Spinal cord (tissue), 10 donors: Measurements from ENCODE around the gene STK39. TPM values are rescaled to one million over a fixed set of nuclear protein-coding genes. Genes with fewer than 3 reads are reported as not detected.

Source experiments
- DNase-seq, 6 donors: peaks; one replicate each; pipeline versions ENCODE4 v3.0.0 to v3.0.0-alpha.2; 2013 to 2015; ENCODE audit warnings: low spot score in 6 of 6, low read depth in 4 of 6
- H3K27ac ChIP-seq: one replicate; pipeline ENCODE4 v1.5.1; 2013; ENCODE audit warnings: low read depth, low read length, control low read depth
- H3K27me3 ChIP-seq: one replicate; pipeline ENCODE4 v1.6.1; 2013; ENCODE audit warnings: low read length; ENCODE audit not compliant: control insufficient read depth, insufficient read depth
- H3K36me3 ChIP-seq: one replicate; pipeline ENCODE4 v1.6.1; 2013; ENCODE audit warnings: low read length; ENCODE audit not compliant: control insufficient read depth, insufficient read depth
- H3K4me1 ChIP-seq: one replicate; pipeline ENCODE4 v1.6.1; 2013; ENCODE audit warnings: low read length; ENCODE audit not compliant: control insufficient read depth, insufficient read depth
- H3K4me3 ChIP-seq: one replicate; pipeline ENCODE4 v1.5.1; 2013; ENCODE audit warnings: low read depth, low read length, control low read depth
- H3K9me3 ChIP-seq: one replicate; pipeline ENCODE4 v1.6.1; 2013; ENCODE audit warnings: low read length; ENCODE audit not compliant: control insufficient read depth, insufficient read depth
- WGBS: methylation state at CpG from one replicate; pipeline ENCODE4 v1.1.5; 2013; ENCODE audit warnings: missing lambda C conversion rate; ENCODE audit not compliant: insufficient coverage; 5-methylcytosine and 5-hydroxymethylcytosine counted together
- polyA plus RNA-seq, 2 donors: library from polyadenylated mRNA; unstranded; fragments of 120-200 nt; gene quantifications; one replicate each; pipeline ENCODE4 v1.2.1, GENCODE V29; 2013; ENCODE audit not compliant: insufficient read length in 2 of 2
- total RNA-seq, 2 donors: library from RNA; depleted of rRNA in 1 of 2; stranded (reverse); fragments of 120-200 nt in 1 of 2; fragments of >200 nt in 1 of 2; gene quantifications; one replicate each; pipeline versions ENCODE4 v1.2.3 to v1.2.4, GENCODE V29; 2013 to 2014
- donor health status: healthy.

The STK39 gene
- total and polyA plus RNA-seq, 4 donors, result 51.1 to 75.5 (median 57.7) TPM

- WGBS, result 50% methylated on average over 1 of the region's 5 CpGs
- Histone ChIP-seq H3K27ac (no peak overlapping the region), H3K36me3 (no peaks in the 10 kb centered on the region), H3K9me3 (no peaks in the 10 kb centered on the region), H3K27me3 (no peaks in the 10 kb centered on the region), H3K4me3 (no peak overlapping the region), H3K4me1 (peaks cover 4% of the 10 kb centered on the region)
- DNase-seq, result peak in 1 of 6 donors; percentile 32
These were observed 66.9 kb downstream of the STK39 start for GRCh38 chr2:168180483-168180882.

GRCh38 chr2:168179592-168179991 is 67.8 kb downstream of the STK39 start:
- 89% methylated on average over 1 of the region's 5 CpGs for WGBS
- H3K4me1 ChIP-seq, result peaks cover 4% of the 10 kb centered on the region

GRCh38 chr2:168178520-168179324 is 68.7 kb downstream of the STK39 start:
- Histone ChIP-seq H3K9me3 (no peaks in the 10 kb centered on the region), H3K36me3 (no peaks in the 10 kb centered on the region), H3K4me1 (peaks cover 4% of the 10 kb centered on the region), H3K4me3 (no peak overlapping the region), H3K27ac (no peak overlapping the region), H3K27me3 (no peaks in the 10 kb centered on the region)
- no peak for DNase-seq
- no CpG with 5 or more reads among the region's 4 CpGs for WGBS

More at GRCh38 chr2:168179592-168179991, 67.8 kb downstream of the STK39 start:
- Histone ChIP-seq H3K27me3 (no peaks in the 10 kb centered on the region), H3K4me3 (no peak overlapping the region), H3K36me3 (no peaks in the 10 kb centered on the region), H3K9me3 (no peaks in the 10 kb centered on the region), H3K27ac (no peak overlapping the region)
- DNase-seq, result no peak

- H3K27me3 ChIP-seq, result no peaks in the 10 kb centered on the region
- DNase-seq, result no peak
- WGBS, result no CpG with 5 or more reads among the region's 3 CpGs
These were observed 71.0 kb downstream of the STK39 start for GRCh38 chr2:168176402-168176801.

GRCh38 chr2:168175469-168175868 is 71.9 kb downstream of the STK39 start:
- WGBS, result no CpG with 5 or more reads among the region's 5 CpGs

More at GRCh38 chr2:168176402-168176801, 71.0 kb downstream of the STK39 start:
- Histone ChIP-seq H3K4me1 (peaks cover 4% of the 10 kb centered on the region), H3K36me3 (no peaks in the 10 kb centered on the region), H3K9me3 (no peaks in the 10 kb centered on the region), H3K4me3 (no peak overlapping the region), H3K27ac (no peak overlapping the region)

GRCh38 chr2:168174756-168175155 is 72.6 kb downstream of the STK39 start:
- DNase-seq, result no peak
- no peaks in the 10 kb centered on the region for H3K27me3 ChIP-seq
- H3K4me1 ChIP-seq, result peaks cover 2% of the 10 kb centered on the region
- H3K27ac ChIP-seq, result no peak overlapping the region
- no peaks in the 10 kb centered on the region for H3K9me3 ChIP-seq
- WGBS, result 100% methylated on average over 1 of the region's 2 CpGs
- H3K4me3 ChIP-seq, result no peak overlapping the region
- H3K36me3 ChIP-seq, result no peaks in the 10 kb centered on the region

More at GRCh38 chr2:168175469-168175868, 71.9 kb downstream of the STK39 start:
- no peak overlapping the region for H3K27ac ChIP-seq
- H3K4me3 ChIP-seq, result no peak overlapping the region
- no peaks in the 10 kb centered on the region for H3K9me3 ChIP-seq
- no peaks in the 10 kb centered on the region for H3K27me3 ChIP-seq
- no peak for DNase-seq
- H3K36me3 ChIP-seq, result no peaks in the 10 kb centered on the region
- H3K4me1 ChIP-seq, result peaks cover 7% of the 10 kb centered on the region

- Histone ChIP-seq H3K36me3 (no peaks in the 10 kb centered on the region), H3K9me3 (no peaks in the 10 kb centered on the region), H3K4me1 (peaks cover 2% of the 10 kb centered on the region), H3K4me3 (no peak overlapping the region), H3K27me3 (no peaks in the 10 kb centered on the region), H3K27ac (no peak overlapping the region)
- DNase-seq, result no peak
- WGBS, result 87% methylated on average over 4 of the region's 4 CpGs
These were observed 75.3 kb downstream of the STK39 start for GRCh38 chr2:168172071-168172470.

GRCh38 chr2:168171059-168171762 is 76.2 kb downstream of the STK39 start:
- 80% methylated on average over 3 of the region's 7 CpGs for WGBS
- H3K27ac ChIP-seq, result no peak overlapping the region
- no peak overlapping the region for H3K4me3 ChIP-seq
- no peaks in the 10 kb centered on the region for H3K9me3 ChIP-seq
- peaks cover 2% of the 10 kb centered on the region for H3K4me1 ChIP-seq
- no peaks in the 10 kb centered on the region for H3K36me3 ChIP-seq
- DNase-seq, result no peak
- no peaks in the 10 kb centered on the region for H3K27me3 ChIP-seq

- Histone ChIP-seq H3K4me3 (no peak overlapping the region), H3K27ac (no peak overlapping the region), H3K27me3 (no peaks in the 10 kb centered on the region), H3K9me3 (no peaks in the 10 kb centered on the region), H3K4me1 (peaks cover 2% of the 10 kb centered on the region), H3K36me3 (peaks cover 2% of the 10 kb centered on the region)
- no CpG with 5 or more reads among the region's 4 CpGs for WGBS
- DNase-seq, result no peak
These were observed 78.2 kb downstream of the STK39 start for GRCh38 chr2:168169097-168169745.
